Fibroblast of the aortic adventitia (primary cell): ENCODE data around the gene SLC37A1. TPM values are rescaled to one million over a fixed set of nuclear protein-coding genes. Genes with fewer than 3 reads are reported as not detected.

ENCODE experiments used
- DNase-seq: peaks from one replicate; pipeline ENCODE4 v3.0.0-alpha.2; 2010; ENCODE audit warnings: low read depth
- H3K4me3 ChIP-seq: 2 replicates; pipeline ENCODE4 v1.5.1; 2011; ENCODE audit warnings: low read depth, mild to moderate bottlenecking, control low read depth, low read length, moderate library complexity
- CTCF ChIP-seq: IDR thresholded peaks from 2 replicates; pipeline ENCODE4 v1.5.1; 2011; ENCODE audit warnings: mild to moderate bottlenecking, low read length, control low read depth, inconsistent platforms; ENCODE audit not compliant: insufficient read depth
- total RNA-seq: library from RNA; depleted of rRNA; stranded (reverse); fragments of >200 nt; gene quantifications from 2 replicates; pipeline ENCODE4 v1.2.3, GENCODE V29; 2012; ENCODE audit warnings: low replicate concordance

Gene SLC37A1
- total RNA-seq, 1 donor: 0.27 TPM

- H3K4me3 ChIP-seq: no peak overlapping the region
- DNase-seq: no peak
- TF ChIP-seq CTCF: no peak
These were observed 49.2 kb downstream of the SLC37A1 start for GRCh38 chr21:42562816-42563215.

GRCh38 chr21:42563261-42563660 lies 49.6 kb downstream of the SLC37A1 start:
- DNase-seq: no peak
- H3K4me3 ChIP-seq: no peak overlapping the region
- no peak for TF ChIP-seq CTCF

GRCh38 chr21:42563686-42564085 lies 50.0 kb downstream of the SLC37A1 start:
- no peak for TF ChIP-seq CTCF
- no peak overlapping the region for H3K4me3 ChIP-seq
- DNase-seq: no peak

- TF ChIP-seq CTCF: no peak
These were observed 50.9 kb downstream of the SLC37A1 start for GRCh38 chr21:42564561-42564971.

GRCh38 chr21:42565206-42565810 lies 51.7 kb downstream of the SLC37A1 start:
- DNase-seq: no peak
- TF ChIP-seq CTCF: no peak

More at GRCh38 chr21:42564561-42564971, 50.9 kb downstream of the SLC37A1 start:
- H3K4me3 ChIP-seq: no peak overlapping the region
- DNase-seq: no peak

GRCh38 chr21:42565886-42566523 lies 52.4 kb downstream of the SLC37A1 start:
- TF ChIP-seq CTCF: no peak

More at GRCh38 chr21:42565206-42565810, 51.7 kb downstream of the SLC37A1 start:
- H3K4me3 ChIP-seq: no peak overlapping the region

More at GRCh38 chr21:42565886-42566523, 52.4 kb downstream of the SLC37A1 start:
- no peak overlapping the region for H3K4me3 ChIP-seq
- no peak for DNase-seq
